ENCODE data around the gene IL1RAPL2. TPM values are rescaled to one million over a fixed set of nuclear protein-coding genes. Genes with fewer than 3 reads are reported as not detected.

Gene IL1RAPL2
- total RNA-seq, 4 donors from 2014 or later = not detected

- DNase-seq = no peak
- H3K4me3 ChIP-seq = no peak overlapping the region
Observed at GRCh38 chrX:105646592-105647372, 1080.8 kb downstream of the IL1RAPL2 start.

GRCh38 chrX:105647749-105648148 lies 1081.8 kb downstream of the IL1RAPL2 start:
- H3K36me3 ChIP-seq = no peaks in the 10 kb centered on the region
- no peaks in the 10 kb centered on the region for H3K9me3 ChIP-seq
- no peak overlapping the region for H3K4me3 ChIP-seq
- H3K27ac ChIP-seq = no peak overlapping the region
- DNase-seq = no peak
- no peak for TF ChIP-seq POLR2A (IDR thresholded peaks at IDR 0.05)
- TF ChIP-seq CTCF (IDR thresholded peaks at IDR 0.05) = no peak
- no peaks in the 10 kb centered on the region for H3K27me3 ChIP-seq
- H3K4me1 ChIP-seq = no peaks in the 10 kb centered on the region

More at GRCh38 chrX:105646592-105647372, 1080.8 kb downstream of the IL1RAPL2 start:
- H3K9me3 ChIP-seq = no peaks in the 10 kb centered on the region
- H3K27ac ChIP-seq = no peak overlapping the region
- no peaks in the 10 kb centered on the region for H3K4me1 ChIP-seq
- TF ChIP-seq POLR2A (IDR thresholded peaks at IDR 0.05) (no peak), CTCF (IDR thresholded peaks at IDR 0.05) (no peak)
- H3K27me3 ChIP-seq = no peaks in the 10 kb centered on the region
- no peaks in the 10 kb centered on the region for H3K36me3 ChIP-seq

GRCh38 chrX:105648732-105649131 lies 1082.7 kb downstream of the IL1RAPL2 start:
- Histone ChIP-seq H3K4me3 (no peak overlapping the region), H3K9me3 (no peaks in the 10 kb centered on the region), H3K27me3 (no peaks in the 10 kb centered on the region), H3K27ac (no peak overlapping the region), H3K4me1 (no peaks in the 10 kb centered on the region), H3K36me3 (no peaks in the 10 kb centered on the region)
- no peak for TF ChIP-seq POLR2A (IDR thresholded peaks at IDR 0.05)
- TF ChIP-seq CTCF (IDR thresholded peaks at IDR 0.05) = no peak
- DNase-seq = no peak

GRCh38 chrX:105650577-105650976 lies 1084.6 kb downstream of the IL1RAPL2 start:
- no peak for TF ChIP-seq POLR2A (IDR thresholded peaks at IDR 0.05)
- no peak for TF ChIP-seq CTCF (IDR thresholded peaks at IDR 0.05)
- DNase-seq = no peak
- H3K36me3 ChIP-seq = no peaks in the 10 kb centered on the region
- no peak overlapping the region for H3K4me3 ChIP-seq
- H3K27ac ChIP-seq = no peak overlapping the region
- H3K9me3 ChIP-seq = no peaks in the 10 kb centered on the region
- H3K27me3 ChIP-seq = no peaks in the 10 kb centered on the region
- H3K4me1 ChIP-seq = no peaks in the 10 kb centered on the region

- DNase-seq = no peak
- no peak for TF ChIP-seq CTCF (IDR thresholded peaks at IDR 0.05)
- TF ChIP-seq POLR2A (IDR thresholded peaks at IDR 0.05) = no peak
Observed at GRCh38 chrX:105650986-105651385, 1085.0 kb downstream of the IL1RAPL2 start.

More at GRCh38 chrX:105650986-105651385, 1085.0 kb downstream of the IL1RAPL2 start:
- Histone ChIP-seq H3K4me1 (no peaks in the 10 kb centered on the region), H3K27ac (no peak overlapping the region), H3K4me3 (no peak overlapping the region), H3K9me3 (no peaks in the 10 kb centered on the region), H3K36me3 (no peaks in the 10 kb centered on the region), H3K27me3 (no peaks in the 10 kb centered on the region)
